Measurements from ENCODE around the gene FFAR3. TPM values are rescaled to one million over a fixed set of nuclear protein-coding genes. Genes with fewer than 3 reads are reported as not detected.

The FFAR3 gene
- total and polyA plus RNA-seq, 2 of the 13 experiments (the other 11 are each of a cell fraction or from before 2014, with no cell fraction given) = not detected

DNA sequence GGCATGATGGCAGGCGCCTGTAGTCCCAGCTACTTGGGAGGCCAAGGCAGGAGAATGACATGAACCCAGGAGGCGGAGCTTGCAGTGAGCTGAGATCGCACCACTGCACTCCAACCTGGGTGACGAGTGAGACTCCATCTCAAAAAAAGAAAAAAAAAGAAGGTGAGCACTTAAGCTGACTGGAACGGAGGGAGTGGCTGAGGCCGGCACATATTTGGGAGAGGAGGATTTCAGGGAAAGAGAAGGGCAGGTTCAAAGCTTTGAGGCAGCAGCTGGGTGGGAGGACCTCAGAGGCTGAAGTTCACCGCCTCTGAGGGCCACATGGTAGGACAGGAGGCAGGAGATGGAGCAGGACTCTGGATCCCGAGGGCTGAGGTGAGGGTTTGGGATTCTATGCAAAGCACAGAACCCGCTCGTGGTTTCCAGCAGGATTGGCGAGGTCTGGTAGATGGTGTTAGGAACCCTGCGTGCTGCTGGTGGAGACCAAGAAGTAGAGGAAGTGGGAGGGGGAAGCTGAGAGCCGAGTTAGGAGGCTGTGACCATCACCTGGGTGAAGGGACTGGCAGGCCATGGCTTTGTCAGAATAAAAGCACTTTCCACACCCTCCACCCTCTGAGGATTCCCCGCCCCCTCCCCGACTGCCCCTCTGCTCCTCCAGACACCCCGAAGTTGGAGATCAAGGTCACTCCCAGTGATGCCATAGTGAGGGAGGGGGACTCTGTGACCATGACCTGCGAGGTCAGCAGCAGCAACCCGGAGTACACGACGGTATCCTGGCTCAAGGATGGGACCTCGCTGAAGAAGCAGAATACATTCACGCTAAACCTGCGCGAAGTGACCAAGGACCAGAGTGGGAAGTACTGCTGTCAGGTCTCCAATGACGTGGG lies 20.9 kb upstream of the FFAR3 start:
- intact Hi-C loops (cut with micrococcal nuclease; ENCODE audit: unreplicated experiment) = no loop called here
- FAIRE-seq (no peak), DNase-seq (ENCODE audit: low spot score) (no peak), ATAC-seq (peak; percentile 39; the same call in 2 of the 3 replicates)
- POLR2A ChIA-PET = no interaction called here
- no peak overlapping the region for H3K9ac ChIP-seq (ENCODE audit: insufficient read depth, low read depth, low read length)
- no peaks in the 10 kb centered on the region for H3K27me3 ChIP-seq (ENCODE audit: control insufficient read depth in 1 of 2, insufficient read depth in 2 of 2, low read length in 2 of 2)
- WGBS (ENCODE audit: low lambda C conversion rate) = 72% methylated on average over 25 of the region's 25 CpGs
- H3K27ac ChIP-seq (ENCODE audit: extremely low read length, insufficient read depth, low read length) = no peak overlapping the region
- H3K36me3 ChIP-seq (replicated peaks in 1 of 2; ENCODE audit: control insufficient read depth in 1 of 2, insufficient read depth in 2 of 2, low read length in 2 of 2) = no peaks in the 10 kb centered on the region
- no peaks in the 10 kb centered on the region for H3K79me2 ChIP-seq (ENCODE audit: insufficient read depth, low read length)
- CTCF ChIA-PET (ENCODE audit: low intra/inter-chr PET ratio, low total read pairs) = no interaction called here
- no peak overlapping the region for H3K4me2 ChIP-seq (ENCODE audit: low read depth, low read length)
- H3K9me3 ChIP-seq (ENCODE audit: low read length) = no peaks in the 10 kb centered on the region
- no peaks in the 10 kb centered on the region for H4K20me1 ChIP-seq (ENCODE audit: insufficient read depth, low read length)
- in situ Hi-C loops (cut with HindIII; ENCODE audit: extremely low pct_ligation_motif_present, low pct_unique_long_range_greater_than_20kb) = no loop called here
- TF ChIP-seq ADNP (CRISPR knock-in tag; IDR thresholded peaks at IDR 0.05) (no peak), ZNF260 (CRISPR knock-in tag; IDR thresholded peaks at IDR 0.05; ENCODE audit: borderline replicate concordance, low read depth) (no peak), IKZF5 (CRISPR knock-in tag; IDR thresholded peaks at IDR 0.05) (no peak), ZFP41 (CRISPR knock-in tag; IDR thresholded peaks at IDR 0.05; ENCODE audit: borderline replicate concordance) (no peak), ZKSCAN5 (CRISPR knock-in tag; IDR thresholded peaks at IDR 0.05) (no peak), FOXC1 (CRISPR knock-in tag; IDR thresholded peaks at IDR 0.05; ENCODE audit: borderline replicate concordance) (no peak), STAT5B (CRISPR knock-in tag; IDR thresholded peaks at IDR 0.05) (no peak), ZNF274 (CRISPR knock-in tag; IDR thresholded peaks at IDR 0.05) (no peak), TEAD2 (CRISPR knock-in tag; IDR thresholded peaks at IDR 0.05) (no peak), MTF1 (CRISPR knock-in tag; IDR thresholded peaks at IDR 0.05) (no peak), ZBTB26 (CRISPR knock-in tag; IDR thresholded peaks at IDR 0.05; ENCODE audit: borderline replicate concordance) (no peak), NONO (IDR thresholded peaks at IDR 0.05) (no peak), NONO (CRISPR knock-in tag; conservative IDR thresholded peaks at IDR 0.05) (no peak)
- TF ChIP-seq, protein P1, sequence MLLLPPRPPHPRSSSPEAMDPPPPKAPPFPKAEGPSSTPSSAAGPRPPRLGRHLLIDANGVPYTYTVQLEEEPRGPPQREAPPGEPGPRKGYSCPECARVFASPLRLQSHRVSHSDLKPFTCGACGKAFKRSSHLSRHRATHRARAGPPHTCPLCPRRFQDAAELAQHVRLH (CRISPR knock-in tag; IDR thresholded peaks at IDR 0.05; ENCODE audit: borderline replicate concordance, low read depth) = no peak
- peaks cover 17% of the 10 kb centered on the region for H3K4me1 ChIP-seq (ENCODE audit: insufficient read depth, low read length)
- H2AFZ ChIP-seq (ENCODE audit: low read length) = no peak overlapping the region
- no TSS peak for BruUV-seq (replicated peaks)
- H3K4me3 ChIP-seq (replicated peaks in 1 of 3; ENCODE audit: insufficient read depth in 1 of 3, low read depth in 2 of 3, low read length in 3 of 3) = no peak overlapping the region
